ENCODE results near the gene FBXL5.

FBXL5 gene, protein sequence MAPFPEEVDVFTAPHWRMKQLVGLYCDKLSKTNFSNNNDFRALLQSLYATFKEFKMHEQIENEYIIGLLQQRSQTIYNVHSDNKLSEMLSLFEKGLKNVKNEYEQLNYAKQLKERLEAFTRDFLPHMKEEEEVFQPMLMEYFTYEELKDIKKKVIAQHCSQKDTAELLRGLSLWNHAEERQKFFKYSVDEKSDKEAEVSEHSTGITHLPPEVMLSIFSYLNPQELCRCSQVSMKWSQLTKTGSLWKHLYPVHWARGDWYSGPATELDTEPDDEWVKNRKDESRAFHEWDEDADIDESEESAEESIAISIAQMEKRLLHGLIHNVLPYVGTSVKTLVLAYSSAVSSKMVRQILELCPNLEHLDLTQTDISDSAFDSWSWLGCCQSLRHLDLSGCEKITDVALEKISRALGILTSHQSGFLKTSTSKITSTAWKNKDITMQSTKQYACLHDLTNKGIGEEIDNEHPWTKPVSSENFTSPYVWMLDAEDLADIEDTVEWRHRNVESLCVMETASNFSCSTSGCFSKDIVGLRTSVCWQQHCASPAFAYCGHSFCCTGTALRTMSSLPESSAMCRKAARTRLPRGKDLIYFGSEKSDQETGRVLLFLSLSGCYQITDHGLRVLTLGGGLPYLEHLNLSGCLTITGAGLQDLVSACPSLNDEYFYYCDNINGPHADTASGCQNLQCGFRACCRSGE
- 89.8 to 115 reads per million in 2 donors for total RNA-seq

DNA sequence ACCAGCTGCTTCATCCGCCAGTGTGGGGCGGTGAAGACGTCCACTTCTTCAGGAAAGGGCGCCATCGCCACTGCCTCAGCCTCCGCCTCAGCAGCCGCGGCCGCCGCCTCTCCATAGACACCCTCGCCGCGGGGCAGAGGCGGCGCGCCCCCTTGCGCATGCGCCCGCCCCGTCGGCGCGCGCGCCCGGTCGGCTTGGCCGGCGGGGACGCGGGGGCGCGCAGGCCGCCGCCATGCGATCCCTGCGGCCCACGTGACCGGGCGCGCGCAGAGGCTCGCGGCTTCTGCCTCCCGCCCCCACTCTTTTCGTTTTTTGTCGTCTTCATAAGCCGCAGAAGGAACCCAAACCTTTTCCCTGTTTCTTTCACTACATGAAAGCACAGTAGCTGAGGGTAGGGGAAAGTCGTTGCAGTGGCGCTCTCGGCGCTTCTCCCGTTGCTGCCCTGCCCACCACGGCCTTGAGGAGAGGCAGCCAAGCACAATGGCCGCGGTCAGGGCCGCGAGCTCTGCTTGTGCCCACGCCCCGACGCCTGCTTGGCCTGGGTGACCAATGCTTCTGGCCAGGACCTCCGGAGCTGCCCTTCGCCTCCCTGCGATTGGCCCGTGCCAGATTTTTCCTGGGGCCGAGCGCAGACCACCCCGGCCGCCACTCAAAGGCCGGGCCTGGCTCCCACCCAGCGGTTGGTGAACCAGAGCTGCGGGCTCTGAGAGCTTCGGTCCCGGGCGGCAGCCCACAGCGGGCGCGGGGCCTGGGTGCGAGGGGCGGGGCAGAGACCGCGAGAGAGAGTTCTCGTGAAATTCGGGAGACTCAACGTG, at the start of gene FBXL5:
TSS of gene FBXL5 (minus strand) at position 135 of the 815 bp plus-strand sequence. CDS start at position 65, 70 bp downstream.
- DNase-seq = peak; percentile 70 to 95 (median 76)

DNA sequence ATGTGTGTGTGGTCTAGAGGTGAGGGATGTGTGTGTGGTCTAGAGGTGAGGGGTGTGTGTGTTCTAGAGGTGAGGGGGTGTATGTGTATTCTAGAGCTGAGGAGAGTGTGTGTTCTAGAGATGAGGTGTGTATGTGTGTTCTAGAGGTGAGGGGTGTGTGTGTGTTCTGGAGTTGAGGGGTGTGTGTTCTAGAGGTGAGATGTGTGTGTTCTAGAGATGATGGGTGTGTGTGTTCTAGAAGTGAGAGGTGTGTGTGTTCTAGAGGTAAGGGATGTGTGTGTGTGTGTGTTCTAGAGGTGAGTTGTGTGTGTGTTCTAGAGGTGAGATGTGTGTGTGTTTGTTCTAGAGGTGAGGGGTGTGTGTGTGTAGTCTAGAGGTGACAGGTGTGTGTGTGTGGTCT, 49.0 kb upstream of the FBXL5 start:
- no peak for DNase-seq

DNA sequence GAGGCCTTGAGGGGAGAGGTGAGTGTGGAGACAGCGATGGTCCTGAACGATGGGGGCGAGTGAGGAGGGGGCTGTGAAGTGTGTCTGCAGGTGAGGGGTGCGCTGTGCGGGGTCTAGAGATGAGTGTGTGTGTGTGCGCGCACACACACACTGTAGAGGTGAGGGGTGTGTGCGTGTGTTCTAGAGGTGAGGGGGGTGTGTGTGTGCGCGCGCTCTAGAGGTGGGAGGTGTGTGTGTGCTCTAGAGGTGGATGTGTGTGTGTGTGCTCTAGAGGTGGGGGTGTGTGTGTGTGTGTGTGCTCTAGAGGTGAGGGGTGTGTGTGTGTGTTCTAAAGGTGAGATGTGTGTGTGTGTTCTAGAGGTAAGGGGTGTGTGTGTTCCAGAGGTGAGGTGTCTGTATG, 48.3 kb upstream of the FBXL5 start:
- no peak for DNase-seq

DNA sequence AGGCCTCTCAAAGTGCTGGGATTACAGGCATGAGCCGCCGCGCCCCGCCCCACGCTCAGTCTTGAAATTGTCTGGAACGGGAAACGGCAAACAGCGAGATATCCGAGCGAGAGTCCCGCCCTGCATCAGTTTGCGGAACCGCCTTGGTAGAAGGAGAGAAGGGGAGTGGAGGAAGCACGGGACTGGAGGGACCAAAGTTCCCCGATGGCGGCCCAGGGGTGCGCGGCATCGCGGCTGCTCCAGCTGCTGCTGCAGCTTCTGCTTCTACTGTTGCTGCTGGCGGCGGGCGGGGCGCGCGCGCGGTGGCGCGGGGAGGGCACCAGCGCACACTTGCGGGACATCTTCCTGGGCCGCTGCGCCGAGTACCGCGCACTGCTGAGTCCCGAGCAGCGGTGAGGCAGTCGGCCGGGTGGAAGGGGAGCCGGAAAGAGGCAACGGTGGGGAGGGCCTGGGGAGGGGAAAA, 47.8 kb upstream of the FBXL5 start, which contains the start of gene BST1:
TSS of gene BST1 (plus strand) at position 125 of the 463 bp plus-strand sequence. CDS start at position 205, 80 bp downstream.
- peak in 4 of 5 experiments; percentile 8 to 65 (median 23) for DNase-seq

DNA sequence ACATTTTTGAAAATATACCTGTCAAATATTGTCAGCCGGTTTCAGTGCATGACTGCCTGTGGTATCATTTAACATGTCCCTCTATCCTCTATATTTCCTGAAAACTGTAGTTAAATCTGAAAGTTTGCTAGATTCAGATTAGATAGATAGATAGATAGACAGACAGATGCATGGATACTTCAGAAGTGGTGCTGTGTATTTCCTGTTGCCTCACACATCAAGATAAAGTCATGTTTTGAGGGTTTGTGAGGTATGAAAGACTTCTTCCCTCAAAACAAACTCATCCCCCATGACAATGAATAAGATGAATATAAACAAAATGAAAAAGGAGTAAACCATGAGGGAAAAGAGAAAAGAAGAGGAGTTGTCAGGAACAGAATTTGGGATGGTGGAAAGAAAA, 41.7 kb upstream of the FBXL5 start:
- no peak for DNase-seq

DNA sequence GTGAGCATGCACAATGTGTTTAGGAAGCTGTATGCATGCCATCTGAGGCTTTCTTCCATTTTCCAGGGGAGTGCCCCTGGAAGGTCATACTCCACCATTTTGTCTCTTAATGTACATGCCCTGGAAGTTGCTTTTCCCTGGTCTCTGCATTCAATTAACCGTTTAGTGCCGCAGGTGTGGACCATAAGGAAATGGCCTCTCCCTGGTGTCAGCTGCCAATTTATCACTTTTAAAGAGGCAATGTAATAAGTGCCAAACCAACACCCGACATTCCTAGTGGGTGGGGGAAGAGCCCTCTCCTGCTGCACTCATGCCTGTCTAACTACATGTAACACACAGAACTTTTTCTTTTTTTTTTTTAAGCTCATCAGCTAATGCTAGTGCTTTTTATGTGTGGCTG, 40.6 kb upstream of the FBXL5 start:
- no peak for DNase-seq

DNA sequence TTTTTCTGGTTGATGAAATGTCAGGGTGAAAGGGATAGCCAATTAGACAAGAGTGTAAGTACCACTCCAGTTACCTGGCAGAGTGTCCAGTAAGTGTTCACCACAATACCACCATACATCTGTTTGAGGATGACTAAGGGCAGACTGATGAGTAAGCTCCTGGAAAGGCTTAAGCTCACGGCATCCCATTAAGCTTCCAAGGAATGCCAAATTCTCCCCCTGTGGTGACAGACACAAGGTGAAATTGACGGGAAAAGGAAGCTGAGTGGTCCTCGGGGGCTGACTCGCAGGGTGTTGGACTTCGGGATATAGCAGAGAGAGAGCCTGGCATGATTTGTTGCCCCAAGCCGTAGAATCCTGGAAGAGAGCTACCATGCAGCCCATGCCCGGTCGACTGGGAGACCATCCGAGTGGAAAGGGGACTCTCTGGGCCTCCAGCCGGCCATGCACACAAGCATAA, 40.1 kb upstream of the FBXL5 start:
- DNase-seq = no peak

DNA sequence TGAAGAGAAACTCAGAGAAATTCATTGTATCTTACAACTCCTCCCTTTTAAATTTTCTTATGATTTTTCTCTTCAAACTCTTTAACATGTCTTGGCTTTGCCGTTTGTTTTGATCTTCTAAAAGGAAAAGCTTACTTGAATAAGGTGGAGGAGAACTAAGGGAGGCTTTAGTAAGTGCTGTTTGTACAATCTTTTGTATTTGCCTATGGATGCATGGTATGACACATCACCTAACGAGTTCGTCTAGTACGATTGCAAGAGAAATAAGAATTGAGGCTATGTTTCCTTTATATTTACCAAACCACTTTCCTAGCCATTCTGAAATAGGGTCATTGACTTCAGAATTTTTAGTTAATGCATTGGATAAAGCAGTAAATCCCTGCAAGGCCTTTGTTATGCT, 39.3 kb upstream of the FBXL5 start:
- DNase-seq = no peak

DNA sequence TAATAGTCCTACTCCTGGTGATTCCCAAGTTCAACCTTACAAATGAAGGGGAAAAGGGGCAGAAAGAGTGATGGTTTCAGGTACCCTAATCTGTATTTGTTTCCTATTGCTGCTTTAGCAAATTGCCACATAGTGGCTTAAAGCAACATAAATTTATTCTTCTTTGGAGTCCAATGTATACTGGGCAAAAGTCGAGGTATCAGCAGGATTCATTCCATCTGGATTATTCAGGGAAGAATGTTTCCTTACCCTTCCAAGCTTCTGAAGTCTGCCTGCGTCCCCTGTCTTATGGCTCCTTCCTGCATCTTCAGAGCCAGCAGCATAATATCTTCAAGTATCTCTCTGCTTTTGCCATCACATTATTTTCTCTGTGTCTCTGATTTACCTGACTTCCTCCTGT, 37.4 kb upstream of the FBXL5 start:
- no peak for DNase-seq

DNA sequence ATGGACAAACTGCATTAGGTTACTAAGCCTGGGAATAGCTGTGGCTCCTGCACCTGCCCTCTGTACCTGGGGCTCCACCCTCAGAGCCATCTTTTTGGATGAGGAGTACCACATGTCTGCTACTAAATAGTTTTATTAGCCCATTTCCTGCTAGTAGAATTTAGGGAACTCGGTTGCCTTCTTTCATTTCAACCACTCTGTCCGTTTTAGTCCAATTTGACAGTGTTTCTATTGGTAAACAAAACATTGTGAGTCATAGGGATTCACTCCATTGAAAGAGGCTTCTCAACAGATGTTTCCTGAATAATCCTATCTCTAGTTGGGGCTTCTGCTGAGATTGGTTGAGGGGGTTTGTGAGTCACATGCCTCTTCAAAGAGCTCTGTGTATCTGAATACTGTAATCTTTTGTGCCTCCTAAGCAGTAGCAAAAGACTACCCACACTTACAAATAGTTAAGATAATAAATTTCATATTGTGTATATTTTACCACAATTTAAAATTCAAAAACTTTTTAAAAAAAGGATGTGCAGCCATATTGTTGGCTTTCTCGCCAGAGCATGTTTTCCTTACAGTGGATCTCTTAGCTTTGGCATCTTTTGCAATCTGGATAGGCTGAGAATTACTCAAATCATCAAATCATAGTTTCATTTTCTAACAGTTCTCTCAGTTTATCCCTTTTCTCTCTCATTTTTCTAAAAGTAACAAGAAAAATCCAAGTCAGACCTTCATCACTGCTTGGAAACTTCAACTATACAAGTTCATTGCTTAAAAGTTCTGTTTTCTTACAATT, 36.4 kb upstream of the FBXL5 start:
- DNase-seq = no peak

DNA sequence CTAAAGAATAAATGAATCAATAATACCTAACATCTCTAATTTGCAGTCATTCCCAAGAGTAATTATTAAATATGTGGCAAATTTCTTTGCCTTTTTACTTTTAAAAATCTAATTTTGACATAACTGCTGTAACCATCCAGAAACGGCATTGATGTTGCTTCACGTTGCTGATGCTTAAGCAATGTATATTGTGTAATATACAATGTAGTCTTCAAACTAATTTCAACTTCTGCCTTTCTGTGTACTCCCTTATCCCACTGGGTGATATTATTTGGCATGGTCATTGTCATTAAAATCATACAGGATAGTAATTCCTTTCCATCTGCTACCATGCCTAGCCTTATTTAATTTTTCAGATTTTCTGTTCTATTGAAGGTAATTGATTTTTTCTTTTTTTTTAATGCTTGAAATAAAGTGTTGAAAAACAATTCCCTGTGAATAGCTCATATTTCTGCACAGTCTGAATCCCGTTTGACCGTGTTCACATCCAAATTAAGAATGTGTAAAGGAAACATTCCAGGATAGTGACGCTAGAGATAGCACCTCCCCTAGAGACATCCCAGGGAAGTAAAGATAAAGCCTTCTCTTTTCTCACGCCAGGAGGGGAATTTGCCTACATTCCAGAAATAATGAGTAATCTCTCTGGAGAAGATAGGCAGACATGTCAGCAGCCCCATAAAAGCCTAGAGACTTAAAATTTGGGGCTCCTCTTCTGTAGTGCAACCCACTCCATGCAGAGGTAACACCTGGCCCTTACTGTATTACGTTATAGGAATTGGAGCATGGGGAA, 35.1 kb upstream of the FBXL5 start:
- no peak for DNase-seq

DNA sequence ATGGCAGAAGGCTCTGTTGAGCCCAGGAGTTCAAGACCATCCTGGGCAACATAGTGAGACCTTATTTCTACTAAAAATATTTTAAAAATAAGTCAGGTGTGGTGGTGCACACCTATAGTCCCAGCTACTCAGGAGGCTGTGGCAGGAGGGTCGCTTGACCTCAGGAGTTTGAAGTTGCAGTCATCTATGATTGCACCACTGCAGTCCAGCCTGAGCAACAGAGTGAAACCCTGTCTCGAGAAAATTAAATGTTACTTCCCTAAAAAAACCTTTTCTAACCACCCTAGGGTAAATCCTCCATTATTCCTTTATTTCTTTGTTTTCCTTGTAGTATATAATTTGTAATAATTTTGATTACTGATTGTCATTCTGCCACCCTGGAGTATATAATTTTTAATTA, 34.4 kb upstream of the FBXL5 start:
- DNase-seq = no peak

DNA sequence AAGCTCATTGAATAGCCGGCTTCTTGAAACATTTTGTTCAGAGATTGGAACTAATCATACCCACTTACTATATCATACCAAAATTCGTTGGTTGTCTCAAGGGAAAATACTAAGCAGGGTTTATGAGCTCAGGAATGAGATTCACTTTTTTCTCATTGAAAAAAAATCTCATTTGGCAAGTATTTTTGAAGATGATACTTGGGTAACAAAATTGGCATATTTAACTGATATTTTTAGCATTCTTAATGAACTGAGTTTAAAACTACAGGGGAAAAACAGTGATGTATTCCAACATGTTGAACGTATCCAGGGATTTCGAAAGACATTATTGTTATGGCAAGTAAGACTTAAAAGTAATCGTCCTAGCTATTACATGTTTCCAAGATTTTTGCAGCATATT, 32.9 kb upstream of the FBXL5 start:
- no peak for DNase-seq

DNA sequence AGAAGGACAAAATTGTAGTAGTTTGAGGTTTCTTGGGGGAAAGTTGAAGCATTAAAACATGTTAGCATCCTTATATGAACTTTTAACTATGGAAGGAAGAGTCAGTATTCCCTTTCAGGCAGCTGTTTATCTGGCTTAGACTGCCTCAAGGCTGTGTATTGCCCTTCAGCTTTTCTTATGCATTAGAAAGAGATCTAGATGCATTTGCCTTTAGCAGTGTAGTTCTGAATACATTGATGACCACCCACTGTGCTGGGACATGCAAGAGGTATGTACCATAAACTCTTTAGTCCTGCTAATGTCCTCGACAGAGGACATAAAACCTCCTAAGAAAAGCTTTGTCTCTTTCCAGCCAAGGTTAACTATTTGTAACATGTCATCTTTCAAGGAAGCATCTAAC, 29.3 kb upstream of the FBXL5 start:
- no peak for DNase-seq

DNA sequence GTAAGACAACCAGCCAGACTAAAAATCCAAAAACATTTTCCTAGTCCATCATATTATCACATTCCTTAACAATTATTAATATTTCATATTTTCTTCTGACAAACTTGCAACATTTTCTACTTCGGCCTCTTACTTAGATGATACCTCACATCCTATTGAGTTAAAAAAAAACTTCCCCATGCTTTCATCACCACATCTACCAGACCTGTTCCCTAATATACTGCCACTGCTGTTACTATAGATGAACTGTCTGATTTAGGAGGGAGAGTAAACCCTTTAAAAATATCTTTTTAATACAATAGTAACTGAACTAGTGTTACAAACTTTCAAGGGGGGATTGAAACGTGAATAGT, 28.0 kb upstream of the FBXL5 start:
- no peak for DNase-seq

DNA sequence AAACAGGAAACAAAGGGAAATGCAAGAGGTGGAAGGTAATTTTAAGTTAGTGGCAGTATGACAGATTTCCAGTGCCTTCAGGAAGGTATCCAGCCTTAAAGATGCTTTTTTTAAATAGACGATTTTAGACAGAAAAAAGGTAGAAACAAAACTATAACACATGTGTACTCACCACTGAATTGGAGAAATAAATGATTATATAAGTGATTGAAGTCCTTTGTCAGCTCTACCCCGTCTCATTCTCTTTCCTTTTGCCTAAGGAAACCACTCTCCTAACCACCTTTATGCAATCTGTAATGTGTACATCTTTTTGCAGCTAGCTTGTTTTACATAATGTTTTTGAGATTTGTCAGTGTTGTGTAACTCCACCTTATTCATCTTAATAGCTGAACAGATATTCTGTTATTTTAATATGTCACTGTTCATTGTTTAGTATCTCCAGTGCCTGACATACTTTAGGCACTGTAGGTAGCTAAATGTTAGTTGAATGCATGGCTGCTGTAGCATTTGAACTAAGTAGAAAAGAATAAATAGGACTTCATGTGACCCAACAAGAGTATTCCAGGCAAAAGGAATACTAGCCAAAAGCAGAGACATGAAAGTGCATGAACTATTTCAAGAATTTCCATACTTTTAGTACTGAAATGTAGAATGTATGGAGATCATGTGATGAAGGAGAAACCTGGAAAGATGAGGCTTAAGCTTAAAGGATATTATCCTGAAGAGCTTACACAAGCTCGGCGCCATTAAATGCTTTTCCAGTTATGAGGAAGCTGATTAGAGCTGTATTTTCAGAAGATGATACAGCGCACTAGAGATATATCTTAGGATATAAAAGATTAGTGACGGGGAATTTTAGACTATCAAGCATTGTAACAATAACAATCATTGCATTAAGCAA, 27.3 kb upstream of the FBXL5 start:
- DNase-seq = peak in 2 of 5 experiments; percentile 0 to 59

DNA sequence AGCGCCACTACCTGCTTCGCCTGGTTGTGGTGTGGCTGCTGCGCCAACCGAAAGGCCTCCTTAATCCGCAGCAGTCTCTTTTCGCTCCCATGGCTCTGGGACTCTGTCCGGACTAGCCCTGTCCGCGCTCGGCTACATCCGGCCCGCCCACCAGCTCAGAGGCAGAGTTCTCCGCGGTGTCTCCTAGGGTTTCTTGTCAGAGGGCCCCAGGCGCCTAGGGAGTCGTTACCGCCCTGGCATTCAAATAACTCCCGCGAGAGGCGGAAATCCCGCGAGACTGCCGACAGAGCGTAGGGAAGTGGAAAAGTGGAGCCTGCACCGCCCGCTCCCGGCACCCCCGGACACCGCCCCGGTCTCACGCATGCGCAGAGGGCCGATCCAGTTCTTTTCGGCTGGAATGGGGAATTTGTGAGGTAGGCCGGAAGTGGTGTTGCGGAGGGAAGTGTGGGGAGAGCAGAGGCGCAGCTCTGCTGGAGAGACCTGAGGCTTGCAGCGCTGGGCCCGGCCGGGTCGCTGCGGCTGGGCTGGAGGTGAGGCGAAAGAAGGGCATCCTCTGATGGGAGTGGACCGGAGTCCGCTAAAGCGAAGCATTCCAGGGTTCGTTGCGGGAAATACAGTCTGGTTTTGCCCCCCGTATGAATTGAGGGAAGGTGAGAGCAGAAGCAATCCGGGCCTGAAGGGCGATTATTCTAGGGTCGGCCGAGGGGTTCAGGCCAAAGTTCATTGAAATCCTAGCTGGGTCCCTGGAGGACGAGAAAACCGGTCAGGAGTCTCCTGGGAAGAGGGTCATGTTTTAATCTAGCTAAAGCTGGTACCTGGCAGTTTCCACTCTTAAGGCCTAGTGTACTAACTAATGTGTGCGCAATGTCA, 26.4 kb upstream of the FBXL5 start, which contains the start of gene FAM200B:
TSS of gene FAM200B (plus strand) at position 456 of the 870 bp plus-strand sequence. CDS start 5,151 bp downstream, outside the sequence.
- DNase-seq = peak; percentile 89 to 98 (median 95)

DNA sequence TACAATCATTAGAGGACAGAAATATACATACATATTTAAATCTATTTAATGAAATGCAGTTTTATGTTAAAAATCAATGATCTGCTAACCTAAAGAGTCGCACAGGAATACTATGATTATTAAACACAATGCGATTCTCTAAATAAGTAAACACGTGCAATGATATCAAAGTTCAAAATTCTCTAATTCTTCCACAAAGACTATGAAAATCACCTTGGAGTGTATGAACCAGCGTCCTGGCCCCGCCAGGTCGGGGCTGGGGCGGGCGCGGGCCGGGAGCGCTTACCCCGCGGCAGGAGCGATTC, 25.9 kb upstream of the FBXL5 start:
- no peak for DNase-seq

DNA sequence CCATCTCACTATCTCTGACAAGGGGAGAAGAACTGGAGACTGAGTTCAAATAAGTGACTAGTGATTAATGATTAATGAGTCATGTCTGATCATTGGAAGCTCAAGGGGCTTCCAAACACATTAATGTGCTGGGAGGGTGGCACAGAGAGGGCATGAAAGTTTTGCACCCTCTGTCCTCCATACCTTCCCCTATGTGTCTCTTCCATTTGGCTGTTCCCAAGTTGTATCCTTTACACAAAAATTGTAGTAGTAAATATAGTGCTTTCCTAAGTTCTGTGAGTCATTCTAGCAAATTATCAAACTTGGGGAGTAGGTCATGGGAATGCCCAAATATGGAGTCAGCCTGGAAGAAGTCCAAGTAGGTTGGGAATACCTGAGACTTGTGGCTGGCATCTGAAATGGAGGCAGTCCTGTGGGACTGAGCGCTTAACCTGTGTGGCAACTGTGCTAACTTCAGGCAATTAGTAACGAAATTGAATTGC, 22.4 kb upstream of the FBXL5 start:
- no peak for DNase-seq

Measured in T-helper 2 cell (primary cell).